H1 (cell line): ENCODE results near the gene FGGY. TPM values are rescaled to one million over a fixed set of nuclear protein-coding genes. Genes with fewer than 3 reads are reported as not detected.

Experiments used
- EZH2 ChIP-seq: fragments of 200-600 bp; sonication (generic); IDR thresholded peaks from 2 replicates; pipeline ENCODE4 v1.7.1; 2012; ENCODE audit warnings: low read depth, mild to moderate bottlenecking, moderate library complexity, low read length, inconsistent platforms; ENCODE audit not compliant: severe bottlenecking
- GABPA ChIP-seq: IDR thresholded peaks from 2 replicates; pipeline ENCODE4 v1.6.1; 2011; ENCODE audit warnings: mild to moderate bottlenecking, low read length, moderate library complexity, borderline replicate concordance; ENCODE audit not compliant: insufficient read depth
- GTF2F1 ChIP-seq: IDR thresholded peaks from 2 replicates; pipeline ENCODE4 v1.6.1; 2012; ENCODE audit warnings: low read depth, low read length, improper control_type of control experiment, borderline replicate concordance
- HDAC6 ChIP-seq: IDR thresholded peaks from one replicate; pipeline ENCODE4 v1.7.1; 2012; ENCODE audit warnings: low read depth, mild to moderate bottlenecking, inconsistent platforms, low read length, moderate library complexity
- MAFK ChIP-seq: IDR thresholded peaks from 2 replicates; pipeline ENCODE4 v1.6.1; 2012; ENCODE audit warnings: low read depth, mild to moderate bottlenecking, improper control_type of control experiment, low read length
- SP2 ChIP-seq: IDR thresholded peaks from 2 replicates; pipeline ENCODE4 v1.6.1; 2012; ENCODE audit warnings: mild to moderate bottlenecking, low read length, inconsistent platforms
- TCF12 ChIP-seq: IDR thresholded peaks from 2 replicates; pipeline ENCODE4 v1.6.1; 2011; ENCODE audit warnings: low read depth, mild to moderate bottlenecking, low read length
- polyA plus RNA-seq, 7 experiments: library from polyadenylated mRNA; depleted of rRNA in 3 of 7; stranded (reverse) in 5 of 7; unstranded in 2 of 7; fragments of >200 nt in 5 of 7; fragments of 200-250 nt in 2 of 7; gene quantifications; 1 replicate in 5 of 7; 2 replicates in 1 of 7; 4 replicates in 1 of 7; pipeline versions ENCODE4 v1.2.1 to v1.2.3, GENCODE V29; 2011 to 2013; ENCODE audit warnings: missing spikeins in 2 of 7, mixed read lengths in 2 of 7
- total RNA-seq: library from RNA; stranded (reverse); fragmentation: NEBNext Ultra II Directional; extraction: Animal tissue kit (Norgen Biotek cat#: 25700); gene quantifications from 2 replicates; pipeline ENCODE4 v1.2.1, GENCODE V29; 2021
- TF ChIP-seq, protein P1 (sequence below): IDR thresholded peaks from 2 replicates; pipeline ENCODE4 v1.6.1; 2012; ENCODE audit warnings: inconsistent platforms
- TF ChIP-seq, protein P2 (sequence below): IDR thresholded peaks from 2 replicates; pipeline ENCODE4 v1.6.1; 2012; ENCODE audit warnings: low read length, inconsistent platforms

FGGY gene
- total and polyA plus RNA-seq, 2 of the 8 experiments (the other 6 are each of a cell fraction or from before 2014, with no cell fraction given) = 10.3 to 12.5 TPM

DNA sequence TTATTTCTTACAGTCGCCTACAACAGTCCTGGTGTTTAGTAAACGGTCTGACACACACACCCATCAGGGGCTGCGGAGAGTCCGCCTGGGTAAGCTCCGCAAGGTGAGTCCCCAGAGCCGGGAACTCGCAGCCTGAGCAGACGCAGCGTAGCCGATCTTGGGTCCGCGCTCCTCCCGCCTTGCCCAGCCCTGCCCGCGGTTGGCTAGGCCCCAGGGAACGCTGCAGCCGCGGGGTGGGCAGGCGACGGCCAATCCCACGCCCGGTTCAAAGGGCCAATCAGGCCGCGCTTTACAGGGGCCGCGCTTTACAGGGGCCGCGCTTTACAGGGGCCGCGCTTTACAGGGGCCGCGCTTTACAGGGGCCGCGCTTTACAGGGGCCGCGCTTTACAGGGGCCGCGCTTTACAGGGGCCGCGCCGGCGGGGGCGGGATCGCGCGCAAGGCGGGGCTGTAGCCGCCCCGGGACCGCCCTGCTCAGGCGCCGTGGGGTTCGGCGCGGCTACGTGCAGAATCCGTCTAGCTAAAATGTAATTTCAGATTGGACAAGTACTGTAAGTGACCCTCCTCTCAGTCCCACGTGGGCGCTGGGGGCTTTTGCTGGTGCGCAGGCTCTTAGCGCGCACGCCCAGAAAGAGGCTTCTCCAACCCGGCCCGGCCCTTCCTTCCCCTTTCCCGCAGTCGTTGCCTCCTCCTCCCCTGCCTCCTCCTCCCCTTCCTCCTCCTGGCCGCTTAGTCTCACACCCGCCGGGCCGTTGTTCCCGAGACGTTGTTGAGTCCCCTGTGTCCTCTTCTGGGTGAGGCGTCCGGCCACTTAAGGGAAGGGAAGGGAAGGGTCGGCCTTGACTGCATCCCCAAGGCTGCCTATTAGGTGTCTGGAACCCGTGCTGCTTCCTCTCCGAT, at the start of gene FGGY (continued):
- TF ChIP-seq, protein P1, sequence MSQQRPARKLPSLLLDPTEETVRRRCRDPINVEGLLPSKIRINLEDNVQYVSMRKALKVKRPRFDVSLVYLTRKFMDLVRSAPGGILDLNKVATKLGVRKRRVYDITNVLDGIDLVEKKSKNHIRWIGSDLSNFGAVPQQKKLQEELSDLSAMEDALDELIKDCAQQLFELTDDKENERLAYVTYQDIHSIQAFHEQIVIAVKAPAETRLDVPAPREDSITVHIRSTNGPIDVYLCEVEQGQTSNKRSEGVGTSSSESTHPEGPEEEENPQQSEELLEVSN = peak; percentile 77
- TF ChIP-seq, protein P2, sequence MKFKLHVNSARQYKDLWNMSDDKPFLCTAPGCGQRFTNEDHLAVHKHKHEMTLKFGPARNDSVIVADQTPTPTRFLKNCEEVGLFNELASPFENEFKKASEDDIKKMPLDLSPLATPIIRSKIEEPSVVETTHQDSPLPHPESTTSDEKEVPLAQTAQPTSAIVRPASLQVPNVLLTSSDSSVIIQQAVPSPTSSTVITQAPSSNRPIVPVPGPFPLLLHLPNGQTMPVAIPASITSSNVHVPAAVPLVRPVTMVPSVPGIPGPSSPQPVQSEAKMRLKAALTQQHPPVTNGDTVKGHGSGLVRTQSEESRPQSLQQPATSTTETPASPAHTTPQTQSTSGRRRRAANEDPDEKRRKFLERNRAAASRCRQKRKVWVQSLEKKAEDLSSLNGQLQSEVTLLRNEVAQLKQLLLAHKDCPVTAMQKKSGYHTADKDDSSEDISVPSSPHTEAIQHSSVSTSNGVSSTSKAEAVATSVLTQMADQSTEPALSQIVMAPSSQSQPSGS = no peak
- no peak for TF ChIP-seq SP2
- no peak for TF ChIP-seq EZH2
- no peak for TF ChIP-seq MAFK
- no peak for TF ChIP-seq GTF2F1
- TF ChIP-seq GABPA = no peak
- no peak for TF ChIP-seq HDAC6
- TF ChIP-seq TCF12 = no peak
